ENCODE data around the gene DCUN1D2. TPM values are rescaled to one million over a fixed set of nuclear protein-coding genes. Genes with fewer than 3 reads are reported as not detected.
A peak's percentile ranks its signal among the peaks of the same experiment; 100 is the strongest.

The DCUN1D2 gene
- total and polyA plus RNA-seq, 10 of the 15 experiments (the other 5 are each of a cell fraction or from before 2014, with no cell fraction given), result 2.5 to 23.6 (median 9.3) TPM

- peaks cover 13 to 15% of the 10 kb centered on the region in 2 experiments; a peak in 3 of 4 replicates for H3K36me3 ChIP-seq (ENCODE audit: control insufficient read depth in 2 of 2, insufficient read depth in 2 of 2, low read length in 1 of 2)
- H3K9ac ChIP-seq (ENCODE audit: control insufficient read depth, insufficient read depth, low read length), result no peak overlapping the region
- ChIA-PET RAD21 (ENCODE audit: unreplicated experiment) (interaction anchor here (1.5 kb wide), 1 partner anchor 104 kb away, joined by 5 read pairs; no protein-coding TSS in a partner anchor), POLR2A (no interaction called here), CTCF (interaction anchor here (1.1 to 3.8 kb wide), 4 partner anchors 24 to 106 kb away, joined by 3 to 20 read pairs (median 4); no protein-coding TSS in a partner anchor), SMC1A (ENCODE audit: uncharacterized antibody, unreplicated experiment) (interaction anchor here (0.7 to 1.4 kb wide), 2 partner anchors 16 to 18 kb away, joined by 3 read pairs; no protein-coding TSS in a partner anchor)
- TF ChIP-seq SMC3 (IDR thresholded peaks at IDR 0.05; ENCODE audit: borderline replicate concordance, low read length) (peak; percentile 21; the same call in 1 of the 2 replicates), NRF1 (conservative IDR thresholded peaks at IDR 0.05; ENCODE audit: low read depth, low read length) (no peak), HDGF (IDR thresholded peaks at IDR 0.05) (no peak), EZH2 (IDR thresholded peaks at IDR 0.05; ENCODE audit: borderline replicate concordance, control insufficient read depth, low read depth, low read length) (no peak), CTCF (IDR thresholded peaks at IDR 0.05 in 2 of 3, conservative IDR thresholded peaks at IDR 0.05 in 1 of 3; ENCODE audit: control insufficient read depth in 2 of 3, extremely low read depth in 1 of 3, insufficient read depth in 1 of 3, low read depth in 3 of 3, low read length in 3 of 3) (peak; percentile 23 to 36 (median 26); a peak in 4 of 6 replicates), POU2F2 (IDR thresholded peaks at IDR 0.05; ENCODE audit: borderline replicate concordance, low read depth, low read length) (no peak), LARP7 (IDR thresholded peaks at IDR 0.05) (no peak), RB1 (IDR thresholded peaks at IDR 0.05; ENCODE audit: borderline replicate concordance) (no peak), ZNF24 (IDR thresholded peaks at IDR 0.05) (no peak), POLR2AphosphoS5 (IDR thresholded peaks at IDR 0.05; ENCODE audit: low read length) (no peak), MEF2A (IDR thresholded peaks at IDR 0.05; ENCODE audit: insufficient read depth, low read depth, low read length) (no peak), RCOR1 (conservative IDR thresholded peaks at IDR 0.05; ENCODE audit: low read depth, low read length) (no peak), WRNIP1 (IDR thresholded peaks at IDR 0.05; ENCODE audit: borderline replicate concordance, low read depth, low read length) (no peak), ZZZ3 (IDR thresholded peaks at IDR 0.05; ENCODE audit: control insufficient read depth, insufficient read length, low read depth) (no peak)
- intact Hi-C loops (cut with micrococcal nuclease; ENCODE audit: unreplicated experiment), result loop anchor here (1.0 kb wide), 1 partner anchor 104 kb away; no protein-coding TSS in a partner anchor
- H3K4me3 ChIP-seq, result no peak overlapping the region
- FAIRE-seq (no peak), DNase-seq (ENCODE audit: low read depth, low spot score) (no peak), ATAC-seq (no peak)
- H3K27me3 ChIP-seq (replicated peaks in 1 of 2; ENCODE audit: control insufficient read depth in 2 of 2, insufficient read depth in 2 of 2, low read length in 1 of 2), result no peaks in the 10 kb centered on the region
- no peak overlapping the region for H3K27ac ChIP-seq (ENCODE audit: control insufficient read depth, insufficient read depth)
- 98% methylated on average over 23 of the region's 23 CpGs for WGBS (ENCODE audit: insufficient coverage, insufficient replicate concordance, low lambda C conversion rate, missing lambda C conversion rate)
- in situ Hi-C loops (cut with MboI), result no loop called here
- H3K79me2 ChIP-seq (ENCODE audit: control insufficient read depth, insufficient read depth, low read length), result no peaks in the 10 kb centered on the region
- no peaks in the 10 kb centered on the region for H4K20me1 ChIP-seq (ENCODE audit: control insufficient read depth, insufficient read depth)
- no peaks in the 10 kb centered on the region for H3K4me1 ChIP-seq (ENCODE audit: control insufficient read depth, insufficient read depth, low read length)
- H3K4me2 ChIP-seq (ENCODE audit: control insufficient read depth, insufficient read depth), result no peak overlapping the region
- no peak overlapping the region for H2AFZ ChIP-seq (ENCODE audit: control insufficient read depth, low read depth, low read length)
- BruUV-seq (replicated peaks), result no TSS peak
- H3K9me3 ChIP-seq (replicated peaks; ENCODE audit: control insufficient read depth, insufficient read depth, low read length), result no peaks in the 10 kb centered on the region
Measured at GRCh38 chr13:113458253-113459065, 32.1 kb downstream of the DCUN1D2 start.
